GM19397 (cell line): Measurements from ENCODE around the gene AQP7.
"Not testable (repeated sequence)": the region's sequence is repeated elsewhere in the genome, so short reads cannot be mapped to it uniquely, and the experiment has no call there.

Experiments
- ATAC-seq: cut with Tn5 transposase; IDR thresholded peaks from one replicate; pipeline ENCODE4 v1.9.1; 2021; ENCODE audit warnings: mild to moderate bottlenecking, moderate library complexity; ENCODE audit not compliant: unreplicated experiment

AQP7 gene

GRCh38 chr9:33402371-33402770 is at the start of gene AQP7:
TSS of gene AQP7 (minus strand) at chr9:33402568. CDS start at chr9:33401262, 1,306 bp downstream.
- ATAC-seq = not testable (repeated sequence)

- ATAC-seq = no peak
These were observed 48.3 kb upstream of the AQP7 start for GRCh38 chr9:33450621-33451146.

- no peak for ATAC-seq
These were observed 47.3 kb upstream of the AQP7 start for GRCh38 chr9:33449715-33450114.

- no peak for ATAC-seq
These were observed 45.6 kb upstream of the AQP7 start for GRCh38 chr9:33447799-33448553.

- peak; percentile 28 for ATAC-seq
These were observed 44.8 kb upstream of the AQP7 start, which contains the start of gene AQP3 for GRCh38 chr9:33446946-33447798. TSS of gene AQP3 (minus strand) at chr9:33447593. CDS start at chr9:33447530, 63 bp downstream.

GRCh38 chr9:33446240-33446945 is 44.0 kb upstream of the AQP7 start:
- peak; percentile 80 for ATAC-seq

GRCh38 chr9:33445389-33446239 is 43.2 kb upstream of the AQP7 start:
- no peak for ATAC-seq

- no peak for ATAC-seq
These were observed 41.2 kb upstream of the AQP7 start for GRCh38 chr9:33443464-33444154.

- ATAC-seq = no peak
These were observed 40.7 kb upstream of the AQP7 start for GRCh38 chr9:33443047-33443446.

GRCh38 chr9:33442125-33442524 is 39.8 kb upstream of the AQP7 start:
- no peak for ATAC-seq

GRCh38 chr9:33440609-33441008 is 38.2 kb upstream of the AQP7 start:
- no peak for ATAC-seq

GRCh38 chr9:33440204-33440603 is 37.8 kb upstream of the AQP7 start:
- no peak for ATAC-seq

- no peak for ATAC-seq
These were observed 37.4 kb upstream of the AQP7 start for GRCh38 chr9:33439731-33440130.

GRCh38 chr9:33438926-33439680 is 36.7 kb upstream of the AQP7 start:
- no peak for ATAC-seq

- ATAC-seq = no peak
These were observed 35.5 kb upstream of the AQP7 start for GRCh38 chr9:33437898-33438297.

- no peak for ATAC-seq
These were observed 34.8 kb upstream of the AQP7 start for GRCh38 chr9:33437205-33437604.

GRCh38 chr9:33436445-33436844 is 34.1 kb upstream of the AQP7 start:
- ATAC-seq = no peak

- ATAC-seq = no peak
These were observed 33.5 kb upstream of the AQP7 start for GRCh38 chr9:33435821-33436277.
